ENCODE data around the gene TINAGL1.

TINAGL1 gene

DNA sequence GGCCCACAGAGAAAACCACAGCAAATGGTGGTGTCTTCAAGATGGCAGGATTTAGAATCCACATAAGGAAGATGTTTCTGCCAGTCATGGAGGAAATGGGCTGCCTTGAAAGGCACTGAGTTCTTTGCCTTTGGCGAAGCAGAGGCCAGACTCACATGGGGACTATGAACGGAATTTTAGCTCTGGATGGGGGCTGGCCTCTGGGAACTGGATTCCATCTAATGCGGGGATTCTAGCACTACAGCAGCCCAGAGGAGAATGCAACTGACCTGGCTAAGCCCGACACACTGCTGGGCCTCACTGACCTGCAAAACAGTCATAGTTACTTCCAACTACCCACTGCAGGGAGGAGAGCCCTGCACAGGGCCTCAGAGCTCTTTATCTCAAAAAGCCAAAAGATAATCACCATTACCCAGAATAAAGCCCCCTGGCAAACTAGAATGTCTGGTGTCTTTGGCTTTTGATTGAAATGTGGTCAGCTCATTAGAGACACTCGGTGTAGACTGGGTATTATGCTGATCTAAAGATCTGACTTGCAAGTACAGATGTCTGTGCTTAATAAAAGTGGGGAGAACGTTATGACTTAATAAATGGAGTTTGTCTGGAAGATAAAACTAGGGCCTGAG is 52.7 kb downstream of the TINAGL1 start:
- Histone ChIP-seq H3K9me3 (ENCODE audit: control insufficient read depth, insufficient read depth, low read length) (no peaks in the 10 kb centered on the region), H3K4me1 (ENCODE audit: control insufficient read depth, insufficient read depth, low read length) (no peaks in the 10 kb centered on the region), H3K4me3 (ENCODE audit: low read depth, low read length) (no peak overlapping the region), H3K9ac (ENCODE audit: low read depth, low read length) (no peak overlapping the region), H3K36me3 (ENCODE audit: control insufficient read depth, insufficient read depth, low read length) (peaks cover 21% of the 10 kb centered on the region), H3K27me3 (ENCODE audit: control insufficient read depth, insufficient read depth, low read length) (no peaks in the 10 kb centered on the region)

DNA sequence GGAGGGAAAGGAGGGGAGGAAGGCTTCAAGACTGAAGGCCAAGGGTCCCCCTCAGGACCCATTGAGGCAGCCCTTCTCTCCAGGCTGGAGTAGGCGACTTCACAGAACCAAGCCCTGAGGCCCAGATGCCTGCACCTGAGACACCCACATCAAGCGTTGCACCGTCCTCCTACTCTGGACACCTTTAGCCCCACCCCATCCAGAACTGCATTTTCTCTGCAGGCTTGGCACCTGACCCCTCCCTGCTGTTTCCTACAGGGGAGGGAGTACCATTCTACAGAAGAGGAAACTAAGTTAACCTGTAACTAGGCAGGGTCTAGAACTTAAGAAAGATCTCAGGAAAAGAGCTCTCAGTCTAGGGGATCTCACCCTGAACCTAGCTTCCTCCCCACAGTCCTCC is 56.3 kb downstream of the TINAGL1 start:
- no peak overlapping the region for H3K4me3 ChIP-seq (ENCODE audit: low read depth, low read length)
- no peak overlapping the region for H3K9ac ChIP-seq (ENCODE audit: low read depth, low read length)
- H3K9me3 ChIP-seq (ENCODE audit: control insufficient read depth, insufficient read depth, low read length) = no peaks in the 10 kb centered on the region
- no peaks in the 10 kb centered on the region for H3K4me1 ChIP-seq (ENCODE audit: control insufficient read depth, insufficient read depth, low read length)
- H3K27me3 ChIP-seq (ENCODE audit: control insufficient read depth, insufficient read depth, low read length) = no peaks in the 10 kb centered on the region
- H3K36me3 ChIP-seq (ENCODE audit: control insufficient read depth, insufficient read depth, low read length) = peaks cover 21% of the 10 kb centered on the region

DNA sequence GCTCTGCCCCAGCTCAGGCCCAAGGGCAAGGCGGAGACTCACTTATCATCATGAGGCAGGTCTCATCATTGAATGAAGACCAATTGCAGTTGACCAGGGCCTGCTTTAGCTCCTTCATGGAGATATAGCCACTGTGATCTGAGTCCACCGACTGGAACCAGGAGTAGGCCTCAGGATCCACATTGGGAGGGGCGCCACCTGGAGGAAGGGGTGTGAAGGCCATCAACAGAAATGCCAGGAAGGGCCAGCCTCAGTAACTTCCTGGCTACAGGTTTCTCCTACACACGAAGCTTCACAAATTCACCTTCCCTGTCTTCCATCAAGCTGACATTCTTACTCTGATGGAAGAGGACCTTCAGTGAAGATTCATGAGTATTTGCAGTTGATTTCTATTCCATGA is 56.8 kb downstream of the TINAGL1 start:
- H3K9me3 ChIP-seq (ENCODE audit: control insufficient read depth, insufficient read depth, low read length) = no peaks in the 10 kb centered on the region
- H3K36me3 ChIP-seq (ENCODE audit: control insufficient read depth, insufficient read depth, low read length) = peaks cover 21% of the 10 kb centered on the region
- no peak overlapping the region for H3K4me3 ChIP-seq (ENCODE audit: low read depth, low read length)
- no peaks in the 10 kb centered on the region for H3K27me3 ChIP-seq (ENCODE audit: control insufficient read depth, insufficient read depth, low read length)
- no peaks in the 10 kb centered on the region for H3K4me1 ChIP-seq (ENCODE audit: control insufficient read depth, insufficient read depth, low read length)
- no peak overlapping the region for H3K9ac ChIP-seq (ENCODE audit: low read depth, low read length)
